Measurements from ENCODE around the gene C19orf25.
"Not testable (repeated sequence)": the region's sequence is repeated elsewhere in the genome, so short reads cannot be mapped to it uniquely, and the experiment has no call there.

Gene C19orf25

DNA sequence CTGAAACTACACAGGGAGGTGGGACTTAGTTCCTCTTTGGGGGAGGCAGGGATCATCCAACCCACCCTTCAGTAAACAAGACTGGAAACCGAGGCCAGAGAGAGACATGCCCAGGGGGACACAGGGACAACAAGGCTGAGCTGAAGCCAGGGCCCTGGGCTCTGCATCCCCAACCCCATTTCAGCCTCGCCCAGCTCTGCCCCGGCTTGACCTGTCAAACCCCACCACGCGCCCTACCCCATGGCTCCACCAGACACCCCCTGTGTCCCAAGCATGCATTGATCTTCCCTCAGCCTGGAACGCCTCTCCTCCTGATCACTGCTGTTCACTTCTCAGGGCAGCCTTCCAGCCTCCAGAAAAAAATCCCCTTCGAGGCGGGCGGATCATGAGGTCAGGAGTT lies 31.1 kb downstream of the C19orf25 start:
- Histone ChIP-seq H3K27me3 (ENCODE audit: control insufficient read depth, insufficient read depth, low read length) (peaks cover 71% of the 10 kb centered on the region), H3K36me3 (ENCODE audit: control insufficient read depth, insufficient read depth, low read length) (no peaks in the 10 kb centered on the region), H3K4me3 (ENCODE audit: low read length) (no peak overlapping the region), H3K9ac (ENCODE audit: low read length) (no peak overlapping the region), H3K4me1 (ENCODE audit: control insufficient read depth, insufficient read depth, low read length) (peaks cover 9% of the 10 kb centered on the region), H3K9me3 (ENCODE audit: control insufficient read depth, low read length) (no peaks in the 10 kb centered on the region)

DNA sequence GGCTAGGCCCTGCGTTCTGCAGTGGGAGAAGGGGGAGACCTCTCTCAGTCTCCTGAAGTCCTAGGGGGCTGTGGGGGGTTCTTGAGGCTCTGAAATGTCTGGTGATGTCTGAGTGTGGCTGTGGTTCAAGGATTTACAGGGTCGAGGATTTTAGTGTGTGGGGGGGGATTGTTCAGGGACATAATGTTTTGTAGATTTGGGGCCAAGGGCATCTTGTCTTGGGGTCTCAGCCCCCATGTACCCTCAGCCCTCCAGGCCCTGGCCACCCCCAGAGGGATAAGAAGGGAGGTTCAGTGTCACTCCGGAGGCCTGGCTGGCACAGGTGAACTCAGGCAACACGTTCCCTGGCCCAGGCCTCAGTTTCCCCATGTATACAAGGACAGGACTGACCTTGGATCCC lies 31.5 kb downstream of the C19orf25 start:
- Histone ChIP-seq H3K27me3 (ENCODE audit: control insufficient read depth, insufficient read depth, low read length) (peaks cover 67% of the 10 kb centered on the region), H3K9me3 (ENCODE audit: control insufficient read depth, low read length) (no peaks in the 10 kb centered on the region), H3K4me3 (ENCODE audit: low read length) (no peak overlapping the region), H3K4me1 (ENCODE audit: control insufficient read depth, insufficient read depth, low read length) (peaks cover 9% of the 10 kb centered on the region), H3K36me3 (ENCODE audit: control insufficient read depth, insufficient read depth, low read length) (no peaks in the 10 kb centered on the region), H3K9ac (ENCODE audit: low read length) (no peak overlapping the region)

DNA sequence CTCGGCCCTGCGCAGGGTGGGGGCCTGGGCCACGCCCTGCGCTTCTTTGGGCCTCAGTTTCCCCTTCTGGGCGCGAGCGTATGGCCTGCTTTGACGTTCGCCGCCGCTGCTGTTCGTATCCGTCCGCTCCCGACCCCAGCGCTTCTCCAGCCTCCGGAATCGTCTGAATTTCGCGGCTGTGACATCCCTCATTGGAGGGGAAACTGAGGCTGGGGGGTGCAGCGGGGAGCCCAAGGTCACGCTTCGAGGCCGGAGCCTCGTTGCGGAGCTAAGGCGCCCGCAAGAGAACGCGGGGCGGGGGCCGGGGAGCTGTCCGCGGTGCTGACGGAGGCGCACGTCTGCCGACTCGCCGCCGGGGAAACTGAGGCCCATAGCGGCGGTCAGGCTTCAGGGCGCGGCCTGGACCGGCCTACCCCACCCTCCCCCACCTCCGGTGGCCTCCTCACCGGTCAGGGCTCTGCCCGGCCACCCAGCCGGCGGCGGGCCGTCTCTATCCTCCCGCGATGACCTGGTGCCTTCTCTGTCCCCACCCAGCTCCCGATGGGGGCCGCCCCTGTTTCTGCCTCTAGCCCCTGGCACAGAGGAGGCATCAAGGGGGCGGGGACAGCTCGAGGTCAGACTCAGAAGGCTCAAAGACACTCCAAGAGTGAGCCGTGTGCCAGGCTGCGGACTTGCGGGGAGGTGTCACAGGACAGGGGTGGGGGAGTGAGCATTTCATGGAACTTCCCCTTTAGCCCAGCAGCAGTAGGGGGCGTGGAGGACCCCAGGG lies 32.1 kb downstream of the C19orf25 start:
- H3K27me3 ChIP-seq (ENCODE audit: control insufficient read depth, insufficient read depth, low read length): peaks cover 60% of the 10 kb centered on the region
- H3K9ac ChIP-seq (ENCODE audit: low read length): no peak overlapping the region

DNA sequence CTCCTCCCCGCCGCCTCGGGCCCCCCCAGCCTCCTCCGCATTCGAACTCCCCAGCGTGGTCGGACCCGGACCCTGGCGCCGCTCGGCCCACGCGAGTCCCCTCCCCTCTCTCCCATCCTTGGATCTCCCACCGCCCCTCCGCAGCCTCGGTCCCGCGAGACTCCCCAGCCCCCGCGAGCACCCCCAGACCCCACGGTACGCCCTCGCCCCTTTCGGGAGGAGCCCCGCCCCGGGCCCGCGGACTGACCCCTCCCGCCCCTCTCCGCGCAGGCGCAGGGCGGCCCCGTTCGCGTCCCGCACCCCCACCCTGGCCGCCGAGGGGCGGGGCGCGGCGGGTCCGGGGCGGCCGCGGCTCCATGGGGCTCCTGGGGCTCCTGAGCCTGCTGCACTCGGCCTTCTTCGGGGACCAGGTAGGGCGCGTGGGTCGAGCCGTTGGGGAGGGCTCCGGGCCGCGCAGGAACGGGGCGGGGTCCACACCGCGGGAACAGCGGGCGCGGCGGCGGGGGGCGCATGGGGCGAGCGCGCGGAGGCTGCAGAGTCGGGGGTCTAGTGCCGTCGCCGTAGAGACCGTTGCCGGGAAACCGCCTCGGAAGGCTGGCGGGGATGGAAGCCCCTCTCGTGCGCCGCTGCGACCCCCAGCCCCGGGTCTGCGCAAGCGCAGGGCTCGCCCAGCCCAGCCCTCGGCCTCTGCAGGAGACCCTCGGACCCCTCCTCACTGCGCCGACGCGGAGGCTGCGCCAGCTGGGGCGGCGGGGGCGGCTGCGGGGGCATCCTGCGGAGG lies 32.9 kb downstream of the C19orf25 start:
- Histone ChIP-seq H3K4me3 (ENCODE audit: low read length) (no peak overlapping the region), H3K36me3 (ENCODE audit: control insufficient read depth, insufficient read depth, low read length) (peaks cover 7% of the 10 kb centered on the region)

More for the DNA sequence above, 32.1 kb downstream of the C19orf25 start:
- Histone ChIP-seq H3K36me3 (ENCODE audit: control insufficient read depth, insufficient read depth, low read length) (no peaks in the 10 kb centered on the region), H3K4me3 (ENCODE audit: low read length) (no peak overlapping the region), H3K9me3 (ENCODE audit: control insufficient read depth, low read length) (no peaks in the 10 kb centered on the region), H3K4me1 (ENCODE audit: control insufficient read depth, insufficient read depth, low read length) (peaks cover 9% of the 10 kb centered on the region)

DNA sequence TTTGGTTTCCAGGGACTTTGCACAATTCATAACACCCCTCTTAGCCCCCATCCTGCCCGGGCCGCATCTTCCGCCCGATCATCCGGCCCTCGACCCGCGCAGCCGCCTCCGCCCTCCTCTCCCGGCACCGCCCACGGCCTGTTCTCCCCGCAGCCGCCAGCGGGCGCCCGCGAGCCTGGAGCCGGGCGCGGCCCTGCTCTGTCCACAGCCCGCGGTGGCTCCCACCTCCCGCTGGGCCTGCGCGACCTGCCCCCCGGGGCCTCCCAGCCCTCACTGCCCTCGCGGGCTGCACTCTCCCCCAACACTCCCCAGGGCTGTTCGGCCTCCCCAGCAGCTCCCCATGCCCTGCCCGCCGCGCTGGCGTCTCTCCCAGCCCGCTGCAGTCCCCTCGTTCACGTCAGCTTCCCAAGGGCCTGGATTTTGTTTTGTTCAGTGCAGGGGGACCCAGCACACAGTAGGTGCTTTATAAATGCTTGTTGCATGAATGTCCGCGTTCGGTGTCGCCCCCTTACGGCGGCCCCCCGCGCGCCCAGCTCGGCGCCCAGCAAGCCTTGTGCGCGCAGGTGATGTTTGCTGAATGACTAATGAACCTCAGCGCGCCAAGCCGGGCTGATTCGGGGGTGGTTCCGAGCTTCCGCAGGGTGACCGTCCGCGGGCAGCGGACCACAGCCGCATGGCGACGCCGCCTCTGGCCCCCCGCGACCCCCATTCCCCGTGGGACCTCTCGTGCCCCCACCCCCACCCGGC lies 33.7 kb downstream of the C19orf25 start:
- H3K36me3 ChIP-seq (ENCODE audit: control insufficient read depth, insufficient read depth, low read length): peaks cover 15% of the 10 kb centered on the region
- H3K27me3 ChIP-seq (ENCODE audit: control insufficient read depth, insufficient read depth, low read length): peaks cover 45% of the 10 kb centered on the region
- H3K4me1 ChIP-seq (ENCODE audit: control insufficient read depth, insufficient read depth, low read length): peaks cover 10% of the 10 kb centered on the region
- H3K4me3 ChIP-seq (ENCODE audit: low read length): no peak overlapping the region
- peak overlapping the region; percentile 22 for H3K9ac ChIP-seq (ENCODE audit: low read length)
- H3K9me3 ChIP-seq (ENCODE audit: control insufficient read depth, low read length): no peaks in the 10 kb centered on the region

More for the DNA sequence above, 32.9 kb downstream of the C19orf25 start:
- peaks cover 53% of the 10 kb centered on the region for H3K27me3 ChIP-seq (ENCODE audit: control insufficient read depth, insufficient read depth, low read length)
- peaks cover 9% of the 10 kb centered on the region for H3K4me1 ChIP-seq (ENCODE audit: control insufficient read depth, insufficient read depth, low read length)
- H3K9me3 ChIP-seq (ENCODE audit: control insufficient read depth, low read length): no peaks in the 10 kb centered on the region
- H3K9ac ChIP-seq (ENCODE audit: low read length): no peak overlapping the region

DNA sequence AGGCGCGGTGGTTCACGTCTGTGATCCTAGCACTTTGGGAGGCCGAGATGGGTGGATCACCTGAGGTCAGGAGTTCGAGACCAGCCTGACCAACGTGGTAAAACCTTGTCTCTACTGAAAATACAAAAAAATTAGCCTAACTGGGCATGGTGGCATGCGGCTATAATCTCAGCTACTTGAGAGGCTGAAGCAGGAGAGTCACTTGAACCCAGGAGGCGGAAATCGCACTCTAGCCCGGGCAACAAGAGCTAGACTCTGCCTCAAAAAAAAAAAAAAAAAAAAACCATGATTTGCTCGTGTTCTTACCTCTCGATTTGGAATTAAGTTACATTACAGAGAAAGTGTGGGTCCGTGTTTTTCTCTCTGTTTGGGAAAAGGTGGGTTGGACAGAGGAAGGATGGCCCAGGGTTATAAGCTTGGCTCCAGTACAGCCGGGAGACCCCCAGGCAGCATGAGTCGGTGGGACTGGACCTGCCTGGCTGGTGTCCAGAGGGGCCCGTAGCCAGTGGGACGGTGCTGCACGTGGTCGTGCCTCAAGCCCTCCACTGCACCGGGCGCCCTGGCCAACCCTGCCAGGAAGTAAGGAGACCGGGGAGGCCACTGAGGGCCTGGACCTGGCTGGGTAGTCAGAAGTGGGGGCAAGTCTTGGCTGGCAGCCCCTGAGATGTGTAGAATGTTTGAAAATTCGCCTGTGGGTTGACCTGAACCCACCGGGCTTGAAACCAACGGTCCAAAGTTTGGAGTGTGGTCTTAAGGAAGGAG lies 37.2 kb downstream of the C19orf25 start:
- Histone ChIP-seq H3K4me3 (ENCODE audit: low read length) (no peak overlapping the region), H3K27me3 (ENCODE audit: control insufficient read depth, insufficient read depth, low read length) (peaks cover 14% of the 10 kb centered on the region), H3K36me3 (ENCODE audit: control insufficient read depth, insufficient read depth, low read length) (peaks cover 17% of the 10 kb centered on the region), H3K4me1 (ENCODE audit: control insufficient read depth, insufficient read depth, low read length) (peaks cover 19% of the 10 kb centered on the region), H3K9ac (ENCODE audit: low read length) (no peak overlapping the region), H3K9me3 (ENCODE audit: control insufficient read depth, low read length) (no peaks in the 10 kb centered on the region)

DNA sequence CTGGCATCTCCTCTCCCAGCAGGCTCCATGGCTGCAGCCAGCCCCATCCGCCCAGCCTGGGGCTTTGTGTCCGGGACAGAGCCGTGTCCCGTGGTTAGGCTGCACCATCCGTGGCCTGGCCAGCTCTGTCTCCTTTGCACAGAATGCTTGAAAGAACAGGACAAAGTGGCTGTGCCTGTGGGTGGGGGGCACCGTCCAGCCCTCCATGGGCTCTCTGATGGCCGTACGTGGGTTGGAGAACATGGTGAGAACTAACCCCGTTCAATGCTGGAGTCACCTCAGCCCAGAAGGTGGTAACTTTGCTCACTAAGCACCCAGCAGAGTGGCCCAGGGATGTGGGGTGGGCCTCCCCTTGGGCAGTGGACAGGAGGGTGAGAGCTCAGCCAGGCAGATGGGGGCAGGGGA lies 38.0 kb downstream of the C19orf25 start:
- Histone ChIP-seq H3K4me3 (ENCODE audit: low read length) (no peak overlapping the region), H3K9me3 (ENCODE audit: control insufficient read depth, low read length) (no peaks in the 10 kb centered on the region), H3K27me3 (ENCODE audit: control insufficient read depth, insufficient read depth, low read length) (peaks cover 6% of the 10 kb centered on the region), H3K4me1 (ENCODE audit: control insufficient read depth, insufficient read depth, low read length) (peaks cover 19% of the 10 kb centered on the region), H3K9ac (ENCODE audit: low read length) (peak overlapping the region; percentile 36), H3K36me3 (ENCODE audit: control insufficient read depth, insufficient read depth, low read length) (peaks cover 17% of the 10 kb centered on the region)

DNA sequence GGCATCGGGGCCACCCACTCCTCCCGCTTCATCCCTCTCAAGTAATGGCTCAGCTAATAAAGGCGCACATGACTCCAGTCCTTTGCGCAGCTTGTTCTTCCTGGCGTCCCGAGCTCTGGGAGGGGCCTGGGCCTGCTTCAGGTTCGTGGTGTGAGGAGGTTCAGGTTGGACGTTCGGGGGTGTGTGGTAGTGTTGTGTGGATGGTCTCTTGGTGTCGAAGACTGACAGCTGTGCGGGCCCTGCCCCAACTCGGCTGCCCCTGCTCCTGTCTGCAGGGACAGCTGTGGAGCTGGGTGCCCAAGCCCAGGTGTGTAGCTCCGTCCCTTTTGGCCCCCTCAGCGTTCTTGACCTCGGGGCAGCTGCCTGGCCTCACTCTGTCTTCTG lies 38.6 kb downstream of the C19orf25 start:
- Histone ChIP-seq H3K9me3 (ENCODE audit: control insufficient read depth, low read length) (no peaks in the 10 kb centered on the region), H3K4me3 (ENCODE audit: low read length) (no peak overlapping the region), H3K36me3 (ENCODE audit: control insufficient read depth, insufficient read depth, low read length) (peaks cover 17% of the 10 kb centered on the region), H3K27me3 (ENCODE audit: control insufficient read depth, insufficient read depth, low read length) (peaks cover 2% of the 10 kb centered on the region), H3K9ac (ENCODE audit: low read length) (peak overlapping the region; percentile 36), H3K4me1 (ENCODE audit: control insufficient read depth, insufficient read depth, low read length) (peaks cover 18% of the 10 kb centered on the region)

DNA sequence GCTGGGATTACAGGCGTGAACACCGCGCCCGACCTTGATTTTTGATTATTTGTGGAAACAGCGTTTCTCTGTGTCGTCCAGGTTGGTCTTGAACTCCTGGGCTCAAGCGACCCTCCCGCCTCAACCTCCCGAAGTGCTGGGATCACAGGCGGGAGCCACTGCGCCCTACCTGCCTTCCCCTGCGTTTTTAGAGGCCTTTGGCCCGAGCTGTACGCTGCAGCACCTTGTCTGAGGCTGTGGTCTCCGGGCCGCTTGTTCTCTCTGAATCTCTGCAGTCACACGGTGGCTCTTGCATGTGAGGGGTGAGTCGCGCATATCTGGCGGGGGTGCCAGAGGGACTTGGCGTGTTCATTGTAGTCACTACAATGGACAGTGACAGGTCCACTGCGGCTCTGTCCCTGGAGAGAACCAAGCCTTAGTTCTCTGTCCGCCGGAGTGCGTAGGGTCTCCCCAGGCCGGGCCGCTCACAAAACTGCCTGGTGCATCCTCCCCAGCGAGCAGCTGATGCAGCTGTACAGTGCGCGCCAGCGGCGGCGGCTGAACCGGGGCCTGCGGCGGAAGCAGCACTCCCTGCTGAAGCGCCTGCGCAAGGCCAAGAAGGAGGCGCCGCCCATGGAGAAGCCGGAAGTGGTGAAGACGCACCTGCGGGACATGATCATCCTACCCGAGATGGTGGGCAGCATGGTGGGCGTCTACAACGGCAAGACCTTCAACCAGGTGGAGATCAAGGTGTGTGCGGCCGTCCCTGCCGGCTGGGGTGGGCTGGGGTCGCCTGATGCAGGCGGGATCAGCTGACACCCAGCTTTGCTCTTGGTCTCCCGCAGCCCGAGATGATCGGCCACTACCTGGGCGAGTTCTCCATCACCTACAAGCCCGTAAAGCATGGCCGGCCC lies 39.2 kb downstream of the C19orf25 start:
- not testable (repeated sequence) for H3K27me3 ChIP-seq (ENCODE audit: control insufficient read depth, insufficient read depth, low read length); H3K9me3 ChIP-seq (ENCODE audit: control insufficient read depth, low read length)
- Histone ChIP-seq H3K4me1 (ENCODE audit: control insufficient read depth, insufficient read depth, low read length) (peaks cover 12% of the 10 kb centered on the region), H3K9ac (ENCODE audit: low read length) (peak overlapping the region; percentile 90), H3K36me3 (ENCODE audit: control insufficient read depth, insufficient read depth, low read length) (peaks cover 17% of the 10 kb centered on the region), H3K4me3 (ENCODE audit: low read length) (peak overlapping the region; percentile 72)

DNA sequence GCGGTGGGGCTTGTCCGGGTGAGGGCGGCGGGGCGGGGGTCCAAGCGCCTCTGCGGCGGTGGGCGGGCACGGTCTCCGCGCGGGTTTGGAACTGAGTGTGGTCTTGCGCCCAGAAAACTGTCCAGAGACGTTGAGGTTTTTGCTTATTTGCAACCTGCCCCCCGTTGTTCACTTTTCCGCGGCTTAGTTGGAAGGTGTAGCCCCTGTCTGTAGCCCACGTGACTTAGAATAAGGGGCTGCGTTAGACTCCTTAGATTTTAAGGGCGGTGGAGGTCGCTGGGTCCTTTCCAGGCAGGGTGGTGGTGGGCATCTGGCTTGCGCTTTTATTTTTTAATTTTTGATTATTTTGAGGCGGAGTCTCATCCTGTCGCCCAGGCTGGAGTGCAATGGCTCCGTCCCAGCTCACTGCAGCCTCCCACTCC lies 40.1 kb downstream of the C19orf25 start:
- Histone ChIP-seq H3K4me1 (ENCODE audit: control insufficient read depth, insufficient read depth, low read length) (peaks cover 10% of the 10 kb centered on the region), H3K4me3 (ENCODE audit: low read length) (peak overlapping the region; percentile 72), H3K9me3 (ENCODE audit: control insufficient read depth, low read length) (no peaks in the 10 kb centered on the region), H3K27me3 (ENCODE audit: control insufficient read depth, insufficient read depth, low read length) (no peaks in the 10 kb centered on the region), H3K9ac (ENCODE audit: low read length) (peak overlapping the region; percentile 90), H3K36me3 (ENCODE audit: control insufficient read depth, insufficient read depth, low read length) (peaks cover 17% of the 10 kb centered on the region)
